IMR-90 (cell line): ENCODE results near the gene POFUT2. TPM values are rescaled to one million over a fixed set of nuclear protein-coding genes. Genes with fewer than 3 reads are reported as not detected.

ENCODE experiments used
- ATAC-seq: fragments of 200-7000 bp; cut with Tn5 transposase; 2 replicates; pipeline ENCODE4 v1.9.1; 2020; ENCODE audit warnings: low read depth, mild to moderate bottlenecking, moderate library complexity
- BruUV-seq: library from RNA; stranded (reverse); fragments of 400-500 nt; replicated peaks from 2 replicates; lab custom pipeline; 2021; lab: Mats Ljungman, UMichigan
- CTCF ChIA-PET: fragments of 300-600 bp; formaldehyde crosslinking; extraction: SDS; loops from one replicate; lab custom pipeline; 2021; ENCODE audit warnings: antibody characterized with exemption; lab: Yijun Ruan, JAX
- POLR2A ChIA-PET: fragments of 300-600 bp; sonication (Branson Sonifier 250); formaldehyde crosslinking; loops from one replicate; lab custom pipeline; 2022; ENCODE audit warnings: antibody characterized with exemption; ENCODE audit not compliant: unreplicated experiment; lab: Charles Lee
- DNase-seq: peaks from one replicate; pipeline ENCODE4 v3.0.0; 2013
- H2AFZ ChIP-seq: replicated peaks from 2 replicates; pipeline ENCODE3; 2013; ENCODE audit warnings: low read length, mild to moderate bottlenecking; ENCODE audit not compliant: poor library complexity
- H2AK5ac ChIP-seq: 2 replicates; pipeline ENCODE4 v1.6.1; 2013; ENCODE audit warnings: low read depth, low read length, inconsistent platforms
- H2AK9ac ChIP-seq: replicated peaks from 2 replicates; pipeline ENCODE3; 2013; ENCODE audit warnings: mild to moderate bottlenecking, low read depth, low read length, moderate library complexity; ENCODE audit not compliant: poor library complexity
- H2BK120ac ChIP-seq: 2 replicates; pipeline ENCODE4 v1.6.1; 2013; ENCODE audit warnings: low read depth, low read length, inconsistent platforms
- H2BK15ac ChIP-seq: 3 replicates; pipeline ENCODE4 v1.6.1; 2013; ENCODE audit warnings: low read depth, low read length, inconsistent platforms
- H2BK20ac ChIP-seq: 2 replicates; pipeline ENCODE4 v1.6.1; 2013; ENCODE audit warnings: low read depth, mild to moderate bottlenecking, inconsistent platforms, low read length, moderate library complexity
- H2BK5ac ChIP-seq: 2 replicates; pipeline ENCODE4 v1.6.1; 2013; ENCODE audit warnings: mild to moderate bottlenecking, low read depth, low read length, inconsistent platforms; ENCODE audit not compliant: poor library complexity, severe bottlenecking
- H3K14ac ChIP-seq: replicated peaks from 2 replicates; pipeline ENCODE4 v1.6.1; 2013; ENCODE audit warnings: low read depth, low read length, inconsistent platforms
- H3K18ac ChIP-seq: 2 replicates; pipeline ENCODE4 v1.6.1; 2013; ENCODE audit warnings: low read depth, low read length, control low read depth
- H3K23ac ChIP-seq: 2 replicates; pipeline ENCODE4 v1.6.1; 2013; ENCODE audit warnings: low read depth, low read length, inconsistent platforms
- H3K27ac ChIP-seq: 2 replicates; pipeline ENCODE4 v1.5.1; 2013; ENCODE audit warnings: mild to moderate bottlenecking, control low read depth, low read length; ENCODE audit not compliant: insufficient read depth
- H3K27me3 ChIP-seq: 2 replicates; pipeline ENCODE4 v1.6.1; 2013; ENCODE audit warnings: low read length; ENCODE audit not compliant: control insufficient read depth, insufficient read depth
- H3K36me3 ChIP-seq: 2 replicates; pipeline ENCODE4 v1.6.1; 2013; ENCODE audit warnings: low read length, mixed read lengths; ENCODE audit not compliant: control insufficient read depth, insufficient read depth
- H3K4ac ChIP-seq: 2 replicates; pipeline ENCODE4 v1.6.1; 2013; ENCODE audit warnings: low read depth, low read length, inconsistent platforms
- H3K4me1 ChIP-seq: 2 replicates; pipeline ENCODE4 v1.6.1; 2013; ENCODE audit warnings: low read length, mixed read lengths; ENCODE audit not compliant: control insufficient read depth, insufficient read depth
- H3K4me2 ChIP-seq: 2 replicates; pipeline ENCODE4 v1.6.1; 2013; ENCODE audit warnings: low read depth, mild to moderate bottlenecking, control low read depth, low read length, moderate library complexity
- H3K4me3 ChIP-seq: 2 replicates; pipeline ENCODE4 v1.5.1; 2013; ENCODE audit warnings: low read depth, mild to moderate bottlenecking, control low read depth, low read length, moderate library complexity; ENCODE audit not compliant: insufficient read depth
- H3K56ac ChIP-seq: 2 replicates; pipeline ENCODE4 v1.6.1; 2013; ENCODE audit warnings: low read length, inconsistent platforms; ENCODE audit not compliant: insufficient read depth; ENCODE audit errors: extremely low read depth
- H3K79me1 ChIP-seq, 2 experiments: 2 replicates each; pipeline ENCODE4 v1.6.1; 2013; ENCODE audit warnings: low read length in 2 of 2, inconsistent platforms in 1 of 2, low read depth in 1 of 2
- H3K9ac ChIP-seq: 2 replicates; pipeline ENCODE4 v1.6.1; 2013; ENCODE audit warnings: low read depth, low read length, control low read depth
- H3K9me1 ChIP-seq: 2 replicates; pipeline ENCODE4 v1.6.1; 2013; ENCODE audit warnings: low read length, inconsistent platforms; ENCODE audit not compliant: insufficient read depth
- H3K9me3 ChIP-seq: 2 replicates; pipeline ENCODE4 v1.6.1; 2013; ENCODE audit warnings: low read length; ENCODE audit not compliant: control insufficient read depth, insufficient read depth
- H4K20me1 ChIP-seq: 2 replicates; pipeline ENCODE4 v1.6.1; 2013; ENCODE audit warnings: low read length, inconsistent platforms; ENCODE audit not compliant: insufficient read depth
- H4K5ac ChIP-seq: 2 replicates; pipeline ENCODE4 v1.6.1; 2013; ENCODE audit warnings: mild to moderate bottlenecking, low read depth, low read length, control low read depth
- H4K8ac ChIP-seq, 2 experiments: 2 replicates each; pipeline ENCODE4 v1.6.1; 2013; ENCODE audit warnings: low read depth in 2 of 2, low read length in 2 of 2, control low read depth in 1 of 2, inconsistent platforms in 1 of 2
- H4K91ac ChIP-seq: 2 replicates; pipeline ENCODE4 v1.6.1; 2013; ENCODE audit warnings: low read depth, low read length, inconsistent platforms; ENCODE audit not compliant: insufficient read depth
- FOS ChIP-seq: fragments of 150-350 bp; IDR thresholded peaks from 2 replicates; pipeline ENCODE4 v1.6.1; 2016; ENCODE audit warnings: low read depth, low read length
- WGBS, 2 experiments: methylation state at CpG; one replicate each; pipeline versions ENCODE4 v1.1.5 to v1.1.7; 2013; ENCODE audit warnings: missing lambda C conversion rate in 2 of 2; ENCODE audit not compliant: insufficient read length in 1 of 2; ENCODE audit errors: extremely low coverage in 2 of 2; 5-methylcytosine and 5-hydroxymethylcytosine counted together
- dilution Hi-C: fragments of 300-500 bp; cut with HindIII; formaldehyde crosslinking; loops from one replicate; pipeline ENCODE4 v1.14.3; 2018; ENCODE audit warnings: low sequenced_read_pairs; ENCODE audit not compliant: unreplicated experiment
- in situ Hi-C: fragments of 300-500 bp; cut with MboI; formaldehyde crosslinking; loops from 3 replicates; pipeline ENCODE4 v1.14.3; 2019; ENCODE audit warnings: low sequenced_read_pairs, inconsistent platforms, mixed read lengths
- intact Hi-C: fragments of 100-400 bp; cut with micrococcal nuclease; formaldehyde crosslinking; loops from 2 replicates; pipeline ENCODE4 v1.10.0; 2022
- polyA plus RNA-seq, 3 experiments: library from polyadenylated mRNA; depleted of rRNA; stranded (reverse); fragments of >200 nt; gene quantifications; 2 replicates each; pipeline ENCODE4 v1.2.3, GENCODE V29; 2012; ENCODE audit warnings: low replicate concordance in 1 of 3
- total RNA-seq: library from RNA; depleted of rRNA; stranded (reverse); fragments of >200 nt; gene quantifications from 2 replicates; pipeline ENCODE4 v1.2.3, GENCODE V29; 2012

The POFUT2 gene
- total and polyA plus RNA-seq, 2 of the 4 experiments (the other 2 are of a cell fraction) = 18.8 to 59.3 TPM

DNA sequence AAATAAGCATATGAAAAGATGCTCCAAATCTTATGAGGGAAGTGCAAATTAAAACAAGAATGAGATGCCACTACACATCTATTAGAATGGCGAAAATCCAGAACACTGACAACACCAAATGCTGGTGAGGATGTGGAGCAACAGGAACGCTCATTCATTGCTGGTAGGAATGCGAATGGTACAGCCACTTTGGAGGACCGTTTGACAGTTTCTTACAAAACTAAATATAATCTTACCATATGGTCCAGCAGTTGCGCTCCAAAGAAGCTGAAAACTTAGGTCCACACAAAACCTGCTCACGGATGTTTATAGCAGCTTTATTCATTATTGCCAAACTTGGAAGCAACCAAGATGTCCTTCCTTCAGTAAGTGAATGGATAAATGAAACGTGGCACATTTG lies 50.3 kb downstream of the POFUT2 start:
- CTCF ChIA-PET = no interaction called here
- ATAC-seq (no peak), DNase-seq (no peak)
- 100% methylated on average over 1 of the region's 7 CpGs; no CpG with 5 or more reads in 1 of the 2 experiments for WGBS, 2 experiments
- Histone ChIP-seq H3K27ac (no peak overlapping the region), H2BK15ac (no peak overlapping the region), H3K9me3 (peaks cover 18% of the 10 kb centered on the region), H4K91ac (no peak overlapping the region), H3K9ac (no peak overlapping the region), H3K4me3 (no peak overlapping the region), H3K27me3 (peaks cover 17% of the 10 kb centered on the region), H2AFZ (no peak overlapping the region), H2AK5ac (no peak overlapping the region), H3K18ac (no peak overlapping the region), H2BK5ac (no peak overlapping the region), H2BK20ac (no peak overlapping the region), H3K36me3 (no peaks in the 10 kb centered on the region), H4K8ac (no peak overlapping the region), H3K9me1 (no peaks in the 10 kb centered on the region), H4K5ac (no peak overlapping the region), H3K4ac (no peak overlapping the region), H3K56ac (no peak overlapping the region), H3K4me2 (no peak overlapping the region), H4K20me1 (no peaks in the 10 kb centered on the region), H2AK9ac (no peak overlapping the region), H2BK120ac (no peak overlapping the region), H3K4me1 (no peaks in the 10 kb centered on the region), H3K23ac (no peak overlapping the region), H3K14ac (no peak overlapping the region), H3K79me1 (no peaks in the 10 kb centered on the region)
- in situ Hi-C loops = no loop called here
- TF ChIP-seq FOS = no peak
- dilution Hi-C loops = no loop called here
- POLR2A ChIA-PET = no interaction called here
- intact Hi-C loops = no loop called here
- BruUV-seq = no TSS peak
